Measurements from ENCODE around the gene TTN.

GRCh38 chr2:178806543-178806942 is 680 bp downstream of the TTN start:
- TF ChIP-seq POLR2A (IDR thresholded peaks at IDR 0.05) (no peak), CTCF (IDR thresholded peaks at IDR 0.05) (no peak), POLR2AphosphoS5 (IDR thresholded peaks at IDR 0.05) (no peak)

Data from suprapubic skin (tissue), 4 donors.